Caco-2 (cell line): ENCODE measurements around the gene DUOXA1. TPM values are rescaled to one million over a fixed set of nuclear protein-coding genes. Genes with fewer than 3 reads are reported as not detected.

Source experiments
- BruUV-seq: library from RNA; stranded (reverse); fragments of 400-500 nt; replicated peaks from 2 replicates; lab custom pipeline; 2021; lab: Mats Ljungman, UMichigan
- CTCF ChIA-PET: fragments of 300-600 bp; sonication (Branson Sonifier 250); formaldehyde crosslinking; loops from one replicate; lab custom pipeline; 2022; ENCODE audit warnings: antibody characterized with exemption; lab: Charles Lee
- POLR2A ChIA-PET: fragments of 300-600 bp; sonication (Branson Sonifier 250); formaldehyde crosslinking; loops from one replicate; lab custom pipeline; 2022; ENCODE audit warnings: antibody characterized with exemption; lab: Charles Lee
- DNase-seq, 2 experiments: peaks; one replicate each; pipeline versions ENCODE4 v3.0.0 to v3.0.0-alpha.2; 2020 to 2022
- H3K27me3 ChIP-seq: replicated peaks from 2 replicates; pipeline ENCODE4 v1.6.0; 2011; ENCODE audit warnings: low read length; ENCODE audit not compliant: control insufficient read depth, insufficient read depth
- H3K36me3 ChIP-seq: 2 replicates; pipeline ENCODE4 v1.5.1; 2011; ENCODE audit warnings: low read length; ENCODE audit not compliant: control insufficient read depth, insufficient read depth
- H3K4me1 ChIP-seq: fragments of 250-450 bp; sonication (Bioruptor Pico); 2 replicates; pipeline ENCODE4 v1.5.1; 2020; ENCODE audit warnings: mild to moderate bottlenecking
- H3K4me3 ChIP-seq: 2 replicates; pipeline ENCODE4 v1.5.1; 2011; ENCODE audit warnings: low read depth, mild to moderate bottlenecking, control low read depth, low read length
- H3K9me3 ChIP-seq: fragments of 250-450 bp; sonication (Bioruptor Pico); 2 replicates; pipeline ENCODE4 v1.5.1; 2020; ENCODE audit warnings: mild to moderate bottlenecking, moderate library complexity
- H3K27ac Mint-ChIP-seq: one replicate; pipeline ENCODE4 v1.8.0; 2022; ENCODE audit warnings: mixed read lengths; ENCODE audit not compliant: unreplicated experiment
- H3K27me3 Mint-ChIP-seq: one replicate; pipeline ENCODE4 v1.8.0; 2022; ENCODE audit warnings: mixed read lengths; ENCODE audit not compliant: insufficient read depth, unreplicated experiment
- H3K36me3 Mint-ChIP-seq: one replicate; pipeline ENCODE4 v1.8.0; 2022; ENCODE audit warnings: mild to moderate bottlenecking, mixed read lengths; ENCODE audit not compliant: insufficient read depth, unreplicated experiment
- H3K4me1 Mint-ChIP-seq: one replicate; pipeline ENCODE4 v1.8.0; 2022; ENCODE audit warnings: low read depth, mixed read lengths; ENCODE audit not compliant: unreplicated experiment
- H3K4me3 Mint-ChIP-seq: one replicate; pipeline ENCODE4 v1.8.0; 2022; ENCODE audit warnings: mild to moderate bottlenecking, moderate library complexity, mixed read lengths; ENCODE audit not compliant: unreplicated experiment
- H3K9me3 Mint-ChIP-seq: one replicate; pipeline ENCODE4 v1.8.0; 2022; ENCODE audit warnings: mixed read lengths; ENCODE audit not compliant: unreplicated experiment
- intact Hi-C: fragments of 100-400 bp; cut with micrococcal nuclease; formaldehyde crosslinking; loops from one replicate; pipeline ENCODE4 v1.10.0; 2022; ENCODE audit not compliant: unreplicated experiment
- total RNA-seq: library from RNA; stranded (reverse); gene quantifications from 2 replicates; pipeline ENCODE4 v1.2.3, GENCODE V29; 2022
- TF ChIP-seq, protein P1 (sequence below), 2 experiments: fragments of 200-600 bp in 1 of 2; IDR thresholded peaks; 1 replicate in 1 of 2; 2 replicates in 1 of 2; pipeline versions ENCODE4 v1.5.1 to v1.8.0; 2011 to 2022; ENCODE audit warnings: antibody characterized with exemption in 1 of 2, control low read depth in 1 of 2, inconsistent platforms in 1 of 2, low read depth in 1 of 2, low read length in 1 of 2, mild to moderate bottlenecking in 1 of 2, moderate library complexity in 1 of 2; ENCODE audit not compliant: insufficient read depth in 1 of 2, severe bottlenecking in 1 of 2, unreplicated experiment in 1 of 2

Gene DUOXA1
- total RNA-seq, 1 experiment from 2014 or later, result not detected

DNA sequence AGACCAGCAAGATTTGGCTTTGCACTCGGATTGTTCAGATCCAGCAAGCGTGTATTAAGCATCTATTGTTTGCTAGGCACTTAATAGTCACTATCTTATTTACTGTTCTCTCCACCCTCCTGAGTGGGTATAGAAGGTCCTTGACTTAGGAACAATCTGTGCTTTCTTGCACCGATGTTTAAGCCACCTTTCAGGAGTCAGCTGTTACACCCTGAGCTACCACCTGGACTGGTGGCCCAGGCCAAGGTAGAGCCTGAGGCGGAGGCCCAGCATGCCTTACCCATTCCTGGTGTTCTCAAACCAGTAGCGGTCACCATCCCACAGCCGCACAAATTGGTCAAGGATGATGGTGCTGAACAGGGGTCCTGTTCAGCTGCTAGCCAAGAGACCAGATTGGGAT lies 10.1 kb upstream of the DUOXA1 start:
- CTCF ChIA-PET, result interaction anchor here (0.9 kb wide), 1 partner anchor 13 kb away, joined by 3 read pairs; no protein-coding TSS in a partner anchor
- Mint-ChIP-seq H3K4me3 (no peak overlapping the region), H3K27me3 (no peaks in the 10 kb centered on the region), H3K4me1 (no peaks in the 10 kb centered on the region), H3K27ac (no peak overlapping the region), H3K36me3 (no peaks in the 10 kb centered on the region), H3K9me3 (no peaks in the 10 kb centered on the region)
- intact Hi-C loops, result no loop called here
- TF ChIP-seq, protein P1, sequence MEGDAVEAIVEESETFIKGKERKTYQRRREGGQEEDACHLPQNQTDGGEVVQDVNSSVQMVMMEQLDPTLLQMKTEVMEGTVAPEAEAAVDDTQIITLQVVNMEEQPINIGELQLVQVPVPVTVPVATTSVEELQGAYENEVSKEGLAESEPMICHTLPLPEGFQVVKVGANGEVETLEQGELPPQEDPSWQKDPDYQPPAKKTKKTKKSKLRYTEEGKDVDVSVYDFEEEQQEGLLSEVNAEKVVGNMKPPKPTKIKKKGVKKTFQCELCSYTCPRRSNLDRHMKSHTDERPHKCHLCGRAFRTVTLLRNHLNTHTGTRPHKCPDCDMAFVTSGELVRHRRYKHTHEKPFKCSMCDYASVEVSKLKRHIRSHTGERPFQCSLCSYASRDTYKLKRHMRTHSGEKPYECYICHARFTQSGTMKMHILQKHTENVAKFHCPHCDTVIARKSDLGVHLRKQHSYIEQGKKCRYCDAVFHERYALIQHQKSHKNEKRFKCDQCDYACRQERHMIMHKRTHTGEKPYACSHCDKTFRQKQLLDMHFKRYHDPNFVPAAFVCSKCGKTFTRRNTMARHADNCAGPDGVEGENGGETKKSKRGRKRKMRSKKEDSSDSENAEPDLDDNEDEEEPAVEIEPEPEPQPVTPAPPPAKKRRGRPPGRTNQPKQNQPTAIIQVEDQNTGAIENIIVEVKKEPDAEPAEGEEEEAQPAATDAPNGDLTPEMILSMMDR (IDR thresholded peaks at IDR 0.05; ENCODE audit: insufficient read depth in 1 of 2, low read depth in 1 of 2, low read length in 1 of 2, severe bottlenecking in 1 of 2, unreplicated experiment in 1 of 2), result no peak
- Histone ChIP-seq H3K4me1 (no peaks in the 10 kb centered on the region), H3K27me3 (no peaks in the 10 kb centered on the region), H3K36me3 (no peaks in the 10 kb centered on the region), H3K9me3 (no peaks in the 10 kb centered on the region), H3K4me3 (no peak overlapping the region)
- DNase-seq, result no peak
- BruUV-seq, result no TSS peak
- POLR2A ChIA-PET, result no interaction called here

DNA sequence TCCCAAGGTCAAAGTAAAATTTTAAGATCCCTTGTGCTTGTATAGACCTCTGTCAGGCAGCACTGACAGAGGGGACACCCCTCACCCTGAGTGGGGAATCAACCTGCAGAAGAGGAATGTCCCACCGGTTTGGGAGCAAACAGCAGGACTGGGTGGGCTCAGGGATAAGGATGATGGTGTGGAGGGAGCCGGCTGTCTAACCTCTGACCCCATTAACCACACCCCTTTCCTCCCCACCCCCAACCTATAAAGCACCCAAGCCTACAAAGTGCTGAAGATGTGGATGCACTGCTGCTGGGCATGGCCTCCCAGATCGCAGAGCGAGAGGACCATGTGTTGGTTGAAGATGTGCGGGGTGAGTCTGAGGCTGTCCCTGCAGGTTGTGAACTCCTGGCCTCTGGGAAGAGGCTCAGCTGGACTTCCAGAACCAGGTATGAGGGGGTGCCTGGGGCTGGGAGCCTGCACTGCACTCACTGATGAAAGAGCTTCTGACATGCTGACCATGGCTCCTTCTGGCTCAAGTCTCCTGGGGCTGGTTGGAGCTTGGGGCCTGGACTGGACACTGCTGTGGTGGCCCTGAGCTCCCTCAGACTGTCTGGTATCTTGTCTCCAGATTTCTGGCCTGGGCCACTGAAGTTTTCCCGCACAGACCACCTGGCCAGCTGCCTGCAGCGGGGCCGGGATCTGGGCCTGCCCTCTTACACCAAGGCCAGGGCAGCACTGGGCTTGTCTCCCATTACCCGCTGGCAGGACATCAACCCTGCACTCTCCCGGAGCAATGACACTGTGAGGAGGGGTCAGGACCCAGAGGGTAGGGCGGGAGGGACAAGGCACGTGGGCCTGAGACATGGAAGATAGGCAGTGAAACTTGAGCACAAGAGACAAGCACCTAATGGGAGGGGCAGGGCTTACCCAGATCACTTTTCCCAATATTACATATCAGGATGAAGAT lies 9.4 kb upstream of the DUOXA1 start:
- Histone ChIP-seq H3K9me3 (no peaks in the 10 kb centered on the region), H3K36me3 (no peaks in the 10 kb centered on the region), H3K27me3 (no peaks in the 10 kb centered on the region), H3K4me3 (no peak overlapping the region), H3K4me1 (no peaks in the 10 kb centered on the region)
- Mint-ChIP-seq H3K4me3 (no peak overlapping the region), H3K36me3 (no peaks in the 10 kb centered on the region), H3K27ac (no peak overlapping the region), H3K27me3 (no peaks in the 10 kb centered on the region), H3K4me1 (no peaks in the 10 kb centered on the region), H3K9me3 (no peaks in the 10 kb centered on the region)
- BruUV-seq, result no TSS peak
- intact Hi-C loops, result no loop called here
- POLR2A ChIA-PET, result no interaction called here
- DNase-seq, result no peak
- CTCF ChIA-PET, result interaction anchor here (0.6 kb wide), 1 partner anchor 15 kb away, joined by 3 read pairs; no protein-coding TSS in a partner anchor
- TF ChIP-seq, protein P1 (IDR thresholded peaks at IDR 0.05; ENCODE audit: insufficient read depth in 1 of 2, low read depth in 1 of 2, low read length in 1 of 2, severe bottlenecking in 1 of 2, unreplicated experiment in 1 of 2), result no peak

DNA sequence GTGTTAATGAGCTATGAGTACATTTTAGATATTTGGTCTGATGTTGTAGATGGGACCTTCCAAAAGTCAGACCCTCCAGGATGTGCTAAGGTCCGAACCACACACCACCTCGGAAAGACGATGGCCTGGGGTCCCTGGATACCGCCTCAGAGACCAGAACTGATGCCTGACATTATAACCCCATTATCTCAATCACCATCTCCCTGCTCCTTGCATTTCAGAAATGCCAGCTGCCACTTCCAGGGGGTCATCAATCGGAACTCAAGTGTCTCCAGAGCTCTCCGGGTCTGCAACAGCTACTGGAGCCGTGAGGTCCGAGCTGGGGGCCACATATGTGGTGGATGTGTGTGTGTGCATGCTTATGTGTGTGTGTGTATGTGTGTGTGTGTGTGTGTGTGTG lies 8.0 kb upstream of the DUOXA1 start:
- ChIA-PET CTCF (interaction anchor here (1.6 kb wide), 2 partner anchors 11 to 20 kb away, joined by 4 to 5 read pairs; no protein-coding TSS in a partner anchor), POLR2A (no interaction called here)
- H3K4me1 ChIP-seq, result no peaks in the 10 kb centered on the region
- no peaks in the 10 kb centered on the region for H3K4me1 Mint-ChIP-seq
- no peaks in the 10 kb centered on the region for H3K27me3 ChIP-seq
- H3K9me3 Mint-ChIP-seq, result no peaks in the 10 kb centered on the region
- no peak overlapping the region for H3K4me3 Mint-ChIP-seq
- DNase-seq, result no peak
- H3K4me3 ChIP-seq, result no peak overlapping the region
- no peak overlapping the region for H3K27ac Mint-ChIP-seq
- TF ChIP-seq, protein P1 (IDR thresholded peaks at IDR 0.05; ENCODE audit: insufficient read depth in 1 of 2, low read depth in 1 of 2, low read length in 1 of 2, severe bottlenecking in 1 of 2, unreplicated experiment in 1 of 2), result no peak
- H3K9me3 ChIP-seq, result no peaks in the 10 kb centered on the region
- no peaks in the 10 kb centered on the region for H3K27me3 Mint-ChIP-seq
- BruUV-seq, result no TSS peak
- no peaks in the 10 kb centered on the region for H3K36me3 Mint-ChIP-seq
- intact Hi-C loops, result no loop called here
- no peaks in the 10 kb centered on the region for H3K36me3 ChIP-seq
